Measurements from ENCODE around the gene POLR2I. TPM values are rescaled to one million over a fixed set of nuclear protein-coding genes. Genes with fewer than 3 reads are reported as not detected.

POLR2I gene
- total RNA-seq, 1 experiment from 2014 or later = 174 TPM

Other genes starting within 250 kb of the POLR2I start
- gene APLP1, start 246.3 kb downstream of the POLR2I start, total RNA-seq (2021; ENCODE audit: unreplicated experiment) = 74.6 TPM
- 20.5 TPM for gene NFKBID, start 214.3 kb downstream of the POLR2I start, total RNA-seq (2021; ENCODE audit: unreplicated experiment)
- 2.9 TPM for gene HCST, start 212.3 kb downstream of the POLR2I start, total RNA-seq (2021; ENCODE audit: unreplicated experiment)
- not detected for gene TYROBP, start 206.6 kb downstream of the POLR2I start, total RNA-seq (2021; ENCODE audit: unreplicated experiment)
- gene LRFN3, start 178.5 kb downstream of the POLR2I start, total RNA-seq (2021; ENCODE audit: unreplicated experiment) = 16.7 TPM
- 19.0 TPM for gene SDHAF1, start 119.7 kb downstream of the POLR2I start, total RNA-seq (2021; ENCODE audit: unreplicated experiment)
- gene SYNE4, start 106.1 kb downstream of the POLR2I start, total RNA-seq (2021; ENCODE audit: unreplicated experiment) = 1.1 TPM
- 44.8 TPM for gene ALKBH6, start 100.7 kb downstream of the POLR2I start, total RNA-seq (2021; ENCODE audit: unreplicated experiment)
- gene CLIP3, start 82.0 kb downstream of the POLR2I start, total RNA-seq (2021; ENCODE audit: unreplicated experiment) = 4.7 TPM
- 9.6 TPM for gene THAP8, start 60.6 kb downstream of the POLR2I start, total RNA-seq (2021; ENCODE audit: unreplicated experiment)
- gene WDR62, start 60.0 kb downstream of the POLR2I start, total RNA-seq (2021; ENCODE audit: unreplicated experiment) = 51.4 TPM
- 0.44 TPM for gene OVOL3, start 3.7 kb downstream of the POLR2I start, total RNA-seq (2021; ENCODE audit: unreplicated experiment)
- 496 TPM for gene TBCB, start 593 bp upstream of the POLR2I start, total RNA-seq (2021; ENCODE audit: unreplicated experiment)
- gene CAPNS1, start 25.2 kb upstream of the POLR2I start, total RNA-seq (2021; ENCODE audit: unreplicated experiment) = 1,158 TPM
- gene COX7A1, start 37.6 kb upstream of the POLR2I start, total RNA-seq (2021; ENCODE audit: unreplicated experiment) = 0.33 TPM
- gene ZNF565, start 99.8 kb upstream of the POLR2I start, total RNA-seq (2021; ENCODE audit: unreplicated experiment) = 4.9 TPM
- 121 TPM for gene ZNF146, start 100.2 kb upstream of the POLR2I start, total RNA-seq (2021; ENCODE audit: unreplicated experiment)